HepG2 (cell line): ENCODE results near the gene ZNF621. TPM values are rescaled to one million over a fixed set of nuclear protein-coding genes. Genes with fewer than 3 reads are reported as not detected.

Experiments
- ATAC-seq: fragments of 200-7000 bp; cut with Tn5 transposase; 3 replicates; pipeline ENCODE4 v1.9.1; 2020; ENCODE audit warnings: mild to moderate bottlenecking, moderate library complexity
- BruUV-seq: library from RNA; stranded (reverse); fragments of 400-500 nt; replicated peaks from 2 replicates; lab custom pipeline; 2021; lab: Mats Ljungman, UMichigan
- CTCF ChIA-PET: fragments of 300-600 bp; formaldehyde crosslinking; extraction: SDS; loops from one replicate; lab custom pipeline; 2021; ENCODE audit warnings: low total read pairs, inconsistent platforms, low intra/inter-chr PET ratio; lab: Yijun Ruan, JAX
- POLR2A ChIA-PET: fragments of 350-600 bp; sonication (Branson Sonifier 250); formaldehyde crosslinking; loops from one replicate; lab custom pipeline; 2020; ENCODE audit warnings: antibody characterized with exemption, inconsistent platforms; lab: Yijun Ruan, JAX
- DNase-seq: peaks from one replicate; pipeline ENCODE4 v3.0.0-alpha.2; 2015; ENCODE audit warnings: low spot score
- FAIRE-seq: peaks from 3 replicates; lab custom pipeline; 2011; peaks lifted over from hg19 to GRCh38; lab: Jason Lieb, UNC
- H2AFZ ChIP-seq: one replicate; pipeline ENCODE4 v1.6.1; 2011; ENCODE audit warnings: low read length, inconsistent platforms
- H3K27ac ChIP-seq: fragments of 300-600 bp; 3 replicates; pipeline ENCODE4 v1.8.0; 2011; ENCODE audit warnings: mixed run types, mild to moderate bottlenecking, mixed read lengths, low read length, inconsistent platforms; ENCODE audit not compliant: insufficient read depth; ENCODE audit errors: extremely low read length
- H3K27me3 ChIP-seq, 2 experiments: fragments of 200-600 bp in 1 of 2; 2 replicates in 1 of 2; 3 replicates in 1 of 2; pipeline versions ENCODE4 v1.6.0 to v1.8.0; 2011; ENCODE audit warnings: low read length in 2 of 2, mild to moderate bottlenecking in 2 of 2, moderate library complexity in 2 of 2, inconsistent platforms in 1 of 2; ENCODE audit not compliant: insufficient read depth in 2 of 2, control insufficient read depth in 1 of 2
- H3K36me3 ChIP-seq, 2 experiments: fragments of 200-600 bp in 1 of 2; replicated peaks in 1 of 2; 2 replicates in 1 of 2; 3 replicates in 1 of 2; pipeline versions ENCODE4 v1.5.1 to v1.8.0; 2011; ENCODE audit warnings: low read length in 2 of 2, inconsistent platforms in 1 of 2; ENCODE audit not compliant: insufficient read depth in 2 of 2, control insufficient read depth in 1 of 2
- H3K4me1 ChIP-seq: 2 replicates; pipeline ENCODE4 v1.5.1; 2012; ENCODE audit warnings: low read length, inconsistent platforms; ENCODE audit not compliant: insufficient read depth
- H3K4me2 ChIP-seq: 2 replicates; pipeline ENCODE4 v1.6.0; 2011; ENCODE audit warnings: low read depth, low read length, inconsistent platforms
- H3K4me3 ChIP-seq, 3 experiments: fragments of 200-600 bp in 1 of 3; sonication (generic), shearing (Covaris generic) in 1 of 3; replicated peaks in 1 of 3; 2 replicates each; pipeline ENCODE4 v1.5.1; 2011 to 2016; ENCODE audit warnings: low read length in 3 of 3, inconsistent platforms in 2 of 3, low read depth in 2 of 3, mild to moderate bottlenecking in 2 of 3, control low read depth in 1 of 3, mixed read lengths in 1 of 3; ENCODE audit not compliant: insufficient read depth in 1 of 3
- H3K79me2 ChIP-seq: one replicate; pipeline ENCODE4 v1.6.1; 2011; ENCODE audit warnings: low read length, inconsistent platforms; ENCODE audit not compliant: insufficient read depth
- H3K9ac ChIP-seq: 2 replicates; pipeline ENCODE4 v1.6.0; 2011; ENCODE audit warnings: mild to moderate bottlenecking, low read depth, low read length, inconsistent platforms; ENCODE audit not compliant: insufficient read depth
- H3K9me3 ChIP-seq: 2 replicates; pipeline ENCODE4 v1.5.1; 2012; ENCODE audit warnings: mild to moderate bottlenecking, low read length
- H4K20me1 ChIP-seq: 2 replicates; pipeline ENCODE4 v1.6.0; 2011; ENCODE audit warnings: inconsistent platforms, mild to moderate bottlenecking, low read length, moderate library complexity; ENCODE audit not compliant: insufficient read depth
- JARID2 ChIP-seq: sonication (generic); formaldehyde crosslinking; IDR thresholded peaks from 2 replicates; pipeline ENCODE4 v1.8.1; 2023; ENCODE audit warnings: missing genetic modification reagents, inconsistent platforms; ENCODE audit not compliant: insufficient replicate concordance
- KAT7 ChIP-seq: IDR thresholded peaks from 2 replicates; pipeline ENCODE4 v1.6.1; 2018; ENCODE audit warnings: borderline replicate concordance, missing compliant biosample characterization
- KDM2A ChIP-seq: sonication (generic); formaldehyde crosslinking; IDR thresholded peaks from 2 replicates; pipeline ENCODE4 v1.4.0; 2020; ENCODE audit warnings: low read depth, missing genetic modification reagents, borderline replicate concordance
- MAFF ChIP-seq: IDR thresholded peaks from 2 replicates; pipeline ENCODE4 v1.6.1; 2011; ENCODE audit warnings: low read depth, low read length, improper control_type of control experiment
- MAFK ChIP-seq, 2 experiments: IDR thresholded peaks in 1 of 2; conservative IDR thresholded peaks in 1 of 2; 2 replicates each; pipeline ENCODE4 v1.6.1; 2011; ENCODE audit warnings: improper control_type of control experiment in 2 of 2, low read length in 2 of 2
- MTF1 ChIP-seq: sonication (generic); formaldehyde crosslinking; IDR thresholded peaks from 2 replicates; pipeline ENCODE4 v1.5.0; 2020; ENCODE audit warnings: missing genetic modification reagents
- PHF8 ChIP-seq: sonication (generic); formaldehyde crosslinking; IDR thresholded peaks from 2 replicates; pipeline ENCODE4 v1.5.0; 2020; ENCODE audit warnings: missing genetic modification reagents
- ZFY ChIP-seq: sonication (generic); formaldehyde crosslinking; IDR thresholded peaks from 2 replicates; pipeline ENCODE4 v1.4.0; 2020; ENCODE audit warnings: missing genetic modification reagents
- ZNF567 ChIP-seq: sonication (generic); formaldehyde crosslinking; IDR thresholded peaks from 2 replicates; pipeline ENCODE4 v1.8.1; 2023; ENCODE audit warnings: mild to moderate bottlenecking, missing genetic modification reagents, borderline replicate concordance
- WGBS: methylation state at CpG from one replicate; pipeline ENCODE4 v1.1.6; 2017; ENCODE audit warnings: low lambda C conversion rate; 5-methylcytosine and 5-hydroxymethylcytosine counted together
- in situ Hi-C: cut with HindIII; loops from 2 replicates; pipeline ENCODE4 v1.10.0; 2017; ENCODE audit warnings: low pct_unique_long_range_greater_than_20kb; ENCODE audit not compliant: extremely low pct_ligation_motif_present
- intact Hi-C: fragments of 100-400 bp; cut with micrococcal nuclease; formaldehyde crosslinking; loops from one replicate; pipeline ENCODE4 v1.10.0; 2022; ENCODE audit not compliant: unreplicated experiment
- polyA plus RNA-seq, 8 experiments: library from polyadenylated mRNA; depleted of rRNA in 3 of 8; stranded (reverse) in 7 of 8; unstranded in 1 of 8; fragments of >200 nt; fragmentation: Illumina TruSeq in 4 of 8; extraction: Trizol in 4 of 8; gene quantifications; 2 replicates each; pipeline versions ENCODE4 v1.2.1 to v1.2.3, GENCODE V29; 2011 to 2016; ENCODE audit warnings: low read depth in 4 of 8, missing spikeins in 1 of 8, mixed read lengths in 1 of 8; ENCODE audit not compliant: insufficient read depth in 1 of 8
- total RNA-seq, 5 experiments: library from RNA; depleted of rRNA; stranded (reverse); fragments of >200 nt; fragmentation: Illumina TruSeq; extraction: Trizol; gene quantifications; 2 replicates each; pipeline ENCODE4 v1.2.3, GENCODE V29; 2016; ENCODE audit warnings: low read depth in 1 of 5
- TF ChIP-seq, protein P1 (sequence below): sonication (generic); formaldehyde crosslinking; IDR thresholded peaks from 2 replicates; pipeline ENCODE4 v1.4.0; 2020; ENCODE audit warnings: missing genetic modification reagents
- TF ChIP-seq, protein P2 (sequence below): sonication (generic); formaldehyde crosslinking; conservative IDR thresholded peaks from 2 replicates; pipeline ENCODE4 v1.4.0; 2020; ENCODE audit warnings: missing genetic modification reagents

ZNF621 gene
- total and polyA plus RNA-seq, 2 of the 13 experiments (the other 11 are each of a cell fraction or from before 2014, with no cell fraction given): 13.2 to 14.9 TPM

DNA sequence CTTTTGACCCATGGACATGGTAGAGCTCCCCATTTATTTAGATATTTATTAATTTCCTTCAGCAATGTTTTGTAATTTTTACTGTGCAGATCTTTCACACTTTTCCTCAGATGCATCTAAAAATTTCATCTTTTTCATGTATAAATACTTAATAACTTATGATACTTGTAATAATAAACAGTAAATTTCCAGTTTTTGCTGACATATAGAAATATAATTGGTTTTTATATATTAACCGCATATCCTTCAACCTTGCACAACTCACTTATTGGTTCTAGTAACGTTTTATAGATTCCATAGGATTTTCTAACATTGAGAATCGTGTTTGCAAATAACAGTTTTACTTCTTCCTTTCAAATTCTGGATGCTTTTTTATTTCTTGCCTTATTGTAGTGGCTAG, 3.5 kb upstream of the ZNF621 start:
- Histone ChIP-seq H3K9ac (no peak overlapping the region), H3K27ac (no peak overlapping the region), H3K36me3 (peaks cover 3 to 4% of the 10 kb centered on the region in 2 experiments), H3K79me2 (peaks cover 15% of the 10 kb centered on the region), H2AFZ (no peak overlapping the region), H3K4me3 (no peak overlapping the region), H3K4me1 (peaks cover 16% of the 10 kb centered on the region), H3K27me3 (no peaks in the 10 kb centered on the region; a peak in 1 of 5 replicates), H3K9me3 (no peaks in the 10 kb centered on the region), H4K20me1 (no peaks in the 10 kb centered on the region), H3K4me2 (no peak overlapping the region)
- FAIRE-seq (no peak), ATAC-seq (no peak), DNase-seq (no peak)
- intact Hi-C loops (no loop called here), in situ Hi-C loops (no loop called here)
- TF ChIP-seq ZFY (CRISPR knock-in tag) (no peak), MAFK (conservative IDR thresholded peaks at IDR 0.05 in 1 of 2, IDR thresholded peaks at IDR 0.05 in 1 of 2; ENCODE audit: low read length in 2 of 2) (peak in 1 of 2 experiments; percentile 79; a peak in 2 of 4 replicates), MAFF (peak; percentile 54; the same call in 1 of the 2 replicates)
- CTCF ChIA-PET: no interaction called here
- no TSS peak for BruUV-seq
- POLR2A ChIA-PET: no interaction called here
- 77% methylated on average over 3 of the region's 3 CpGs for WGBS

DNA sequence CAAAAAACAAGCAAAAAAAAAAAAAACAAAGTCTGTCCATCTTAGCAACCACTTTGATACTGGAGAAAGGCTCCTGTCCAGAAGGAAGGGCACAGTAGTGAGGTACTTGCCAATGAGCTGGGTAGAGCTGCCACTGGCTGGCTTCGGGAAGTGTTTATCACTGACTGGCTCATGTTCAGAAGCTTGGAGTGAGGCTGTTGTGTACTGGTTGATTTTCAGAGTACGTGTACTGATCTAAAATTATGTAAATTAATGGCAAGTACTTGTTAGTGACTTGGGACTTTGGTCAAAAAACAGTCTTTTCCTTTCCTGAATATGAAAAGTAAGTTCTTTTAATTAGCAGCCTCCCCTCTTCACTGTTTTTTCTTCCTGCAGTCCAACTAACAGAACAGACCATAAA, 979 bp upstream of the ZNF621 start:
- peak overlapping the region; percentile 86 for H3K27ac ChIP-seq

More for the DNA sequence above, 979 bp upstream of the ZNF621 start:
- Histone ChIP-seq H3K4me2 (peak overlapping the region; percentile 92), H4K20me1 (no peaks in the 10 kb centered on the region), H3K4me3 (peak overlapping the region in 2 of 3 experiments; percentile 99; a peak in 2 of 6 replicates), H3K36me3 (peaks cover 2 to 13% of the 10 kb centered on the region in 2 experiments; a peak in 3 of 5 replicates), H3K79me2 (peaks cover 31% of the 10 kb centered on the region), H3K9ac (no peak overlapping the region), H3K4me1 (peaks cover 34% of the 10 kb centered on the region), H3K9me3 (no peaks in the 10 kb centered on the region), H3K27me3 (no peaks in the 10 kb centered on the region; a peak in 1 of 5 replicates), H2AFZ (no peak overlapping the region)
- ATAC-seq: no peak
- TF ChIP-seq KAT7 (CRISPR knock-in tag) (no peak), JARID2 (no peak), KDM2A (no peak), PHF8 (CRISPR knock-in tag) (no peak), MTF1 (no peak), ZNF567 (CRISPR knock-in tag) (no peak)
- TF ChIP-seq, protein P1, sequence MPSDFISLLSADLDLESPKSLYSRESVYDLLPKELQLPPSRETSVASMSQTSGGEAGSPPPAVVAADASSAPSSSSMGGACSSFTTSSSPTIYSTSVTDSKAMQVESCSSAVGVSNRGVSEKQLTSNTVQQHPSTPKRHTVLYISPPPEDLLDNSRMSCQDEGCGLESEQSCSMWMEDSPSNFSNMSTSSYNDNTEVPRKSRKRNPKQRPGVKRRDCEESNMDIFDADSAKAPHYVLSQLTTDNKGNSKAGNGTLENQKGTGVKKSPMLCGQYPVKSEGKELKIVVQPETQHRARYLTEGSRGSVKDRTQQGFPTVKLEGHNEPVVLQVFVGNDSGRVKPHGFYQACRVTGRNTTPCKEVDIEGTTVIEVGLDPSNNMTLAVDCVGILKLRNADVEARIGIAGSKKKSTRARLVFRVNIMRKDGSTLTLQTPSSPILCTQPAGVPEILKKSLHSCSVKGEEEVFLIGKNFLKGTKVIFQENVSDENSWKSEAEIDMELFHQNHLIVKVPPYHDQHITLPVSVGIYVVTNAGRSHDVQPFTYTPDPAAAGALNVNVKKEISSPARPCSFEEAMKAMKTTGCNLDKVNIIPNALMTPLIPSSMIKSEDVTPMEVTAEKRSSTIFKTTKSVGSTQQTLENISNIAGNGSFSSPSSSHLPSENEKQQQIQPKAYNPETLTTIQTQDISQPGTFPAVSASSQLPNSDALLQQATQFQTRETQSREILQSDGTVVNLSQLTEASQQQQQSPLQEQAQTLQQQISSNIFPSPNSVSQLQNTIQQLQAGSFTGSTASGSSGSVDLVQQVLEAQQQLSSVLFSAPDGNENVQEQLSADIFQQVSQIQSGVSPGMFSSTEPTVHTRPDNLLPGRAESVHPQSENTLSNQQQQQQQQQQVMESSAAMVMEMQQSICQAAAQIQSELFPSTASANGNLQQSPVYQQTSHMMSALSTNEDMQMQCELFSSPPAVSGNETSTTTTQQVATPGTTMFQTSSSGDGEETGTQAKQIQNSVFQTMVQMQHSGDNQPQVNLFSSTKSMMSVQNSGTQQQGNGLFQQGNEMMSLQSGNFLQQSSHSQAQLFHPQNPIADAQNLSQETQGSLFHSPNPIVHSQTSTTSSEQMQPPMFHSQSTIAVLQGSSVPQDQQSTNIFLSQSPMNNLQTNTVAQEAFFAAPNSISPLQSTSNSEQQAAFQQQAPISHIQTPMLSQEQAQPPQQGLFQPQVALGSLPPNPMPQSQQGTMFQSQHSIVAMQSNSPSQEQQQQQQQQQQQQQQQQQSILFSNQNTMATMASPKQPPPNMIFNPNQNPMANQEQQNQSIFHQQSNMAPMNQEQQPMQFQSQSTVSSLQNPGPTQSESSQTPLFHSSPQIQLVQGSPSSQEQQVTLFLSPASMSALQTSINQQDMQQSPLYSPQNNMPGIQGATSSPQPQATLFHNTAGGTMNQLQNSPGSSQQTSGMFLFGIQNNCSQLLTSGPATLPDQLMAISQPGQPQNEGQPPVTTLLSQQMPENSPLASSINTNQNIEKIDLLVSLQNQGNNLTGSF: no peak
- TF ChIP-seq, protein P2, sequence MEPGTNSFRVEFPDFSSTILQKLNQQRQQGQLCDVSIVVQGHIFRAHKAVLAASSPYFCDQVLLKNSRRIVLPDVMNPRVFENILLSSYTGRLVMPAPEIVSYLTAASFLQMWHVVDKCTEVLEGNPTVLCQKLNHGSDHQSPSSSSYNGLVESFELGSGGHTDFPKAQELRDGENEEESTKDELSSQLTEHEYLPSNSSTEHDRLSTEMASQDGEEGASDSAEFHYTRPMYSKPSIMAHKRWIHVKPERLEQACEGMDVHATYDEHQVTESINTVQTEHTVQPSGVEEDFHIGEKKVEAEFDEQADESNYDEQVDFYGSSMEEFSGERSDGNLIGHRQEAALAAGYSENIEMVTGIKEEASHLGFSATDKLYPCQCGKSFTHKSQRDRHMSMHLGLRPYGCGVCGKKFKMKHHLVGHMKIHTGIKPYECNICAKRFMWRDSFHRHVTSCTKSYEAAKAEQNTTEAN (CRISPR knock-in tag): no peak
- CTCF ChIA-PET: no interaction called here
- DNase-seq: no peak
- in situ Hi-C loops (no loop called here), intact Hi-C loops (loop anchor here (1.0 to 2.0 kb wide), 2 partner anchors 18 to 67 kb away; partner anchors contain the start of gene RPL14)
- FAIRE-seq: no peak
- POLR2A ChIA-PET: interaction anchor here (1.0 to 5.8 kb wide), 7 partner anchors 13 to 72 kb away, joined by 3 to 119 read pairs (median 5); partner anchors contain the start of genes RPL14, ZNF619 and ZNF620
- no TSS peak for BruUV-seq
- 91% methylated on average over 2 of the region's 2 CpGs for WGBS
